Measurements from ENCODE around the gene CARD11.
"Not testable (repeated sequence)": the region's sequence is repeated elsewhere in the genome, so short reads cannot be mapped to it uniquely, and the experiment has no call there.

The CARD11 gene

DNA sequence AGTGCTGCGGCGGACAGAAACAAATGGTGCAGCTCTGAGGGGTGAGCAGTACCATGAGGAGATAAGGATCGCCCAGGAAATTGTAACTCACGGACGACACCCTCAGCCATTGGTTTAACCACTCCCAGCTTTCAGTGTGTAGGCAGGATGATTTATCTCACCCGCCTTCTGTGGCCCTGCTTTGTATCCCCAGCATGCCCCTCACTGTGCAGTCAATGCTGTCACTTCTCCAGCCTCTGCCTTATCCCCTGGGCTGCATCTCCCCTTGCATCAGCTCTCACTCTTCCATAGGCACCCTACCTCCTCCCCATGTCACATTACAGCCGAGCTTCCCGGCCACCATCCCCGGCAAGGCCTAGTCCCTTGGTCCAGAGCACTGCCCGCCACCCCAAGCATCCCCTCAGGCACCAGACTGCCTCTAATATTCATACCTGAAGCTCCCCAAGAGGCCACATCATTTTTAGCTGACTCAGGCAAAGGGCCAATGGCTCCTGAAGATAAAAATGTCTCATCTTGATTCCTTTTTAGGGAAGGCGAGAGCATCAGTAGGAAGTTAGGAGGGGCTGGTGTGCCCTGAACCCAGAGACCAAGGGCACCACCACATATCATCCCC lies 77.1 kb downstream of the CARD11 start:
- no peak for DNase-seq (ENCODE audit: low read depth in 1 of 2, low spot score in 1 of 2)

DNA sequence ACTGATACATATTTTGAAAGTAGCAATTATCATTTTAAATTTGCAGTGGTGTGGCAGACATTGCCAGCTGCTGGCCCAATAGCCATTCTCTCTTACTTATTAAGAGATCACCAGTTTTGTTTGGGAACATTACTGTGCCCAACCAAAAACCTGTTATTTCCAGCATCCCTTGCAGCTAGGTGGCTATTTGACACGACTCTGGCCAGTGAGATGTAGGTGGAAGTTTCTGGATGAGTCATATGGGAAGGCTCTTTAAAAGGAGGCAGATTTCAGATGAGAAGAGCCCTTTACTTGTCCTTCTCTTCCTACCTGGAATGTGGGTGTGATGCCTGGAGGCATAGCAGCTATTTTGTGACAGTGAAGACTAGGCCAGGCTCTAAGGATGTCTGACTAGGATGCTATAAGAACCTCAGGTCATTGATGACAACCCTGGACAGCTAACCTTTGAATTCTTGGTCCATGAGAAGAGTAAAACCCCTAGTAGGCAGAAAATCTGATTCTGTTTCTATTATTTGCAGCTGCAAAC lies 77.9 kb downstream of the CARD11 start:
- DNase-seq (ENCODE audit: low read depth in 1 of 2, low spot score in 1 of 2) = no peak

DNA sequence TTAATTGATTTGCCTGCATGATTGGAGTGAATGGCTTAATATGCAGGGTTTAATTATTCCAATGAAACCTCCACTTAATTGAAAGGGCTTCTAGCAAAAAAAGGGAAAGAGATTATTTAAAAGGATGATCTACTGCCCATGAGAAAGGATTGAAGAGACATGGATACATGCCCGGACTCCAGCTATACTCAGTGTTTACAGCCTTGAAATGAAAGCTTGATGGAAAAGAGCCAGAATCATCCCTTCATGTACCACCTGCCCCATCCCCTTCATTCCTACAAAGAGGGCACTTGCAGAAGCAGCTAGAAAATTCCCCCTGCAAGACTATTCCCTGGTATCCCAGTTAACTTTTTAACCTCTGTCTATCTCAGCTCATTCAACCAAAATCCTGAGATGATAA lies 78.4 kb downstream of the CARD11 start:
- no peak for DNase-seq (ENCODE audit: low read depth in 1 of 2, low spot score in 1 of 2)

DNA sequence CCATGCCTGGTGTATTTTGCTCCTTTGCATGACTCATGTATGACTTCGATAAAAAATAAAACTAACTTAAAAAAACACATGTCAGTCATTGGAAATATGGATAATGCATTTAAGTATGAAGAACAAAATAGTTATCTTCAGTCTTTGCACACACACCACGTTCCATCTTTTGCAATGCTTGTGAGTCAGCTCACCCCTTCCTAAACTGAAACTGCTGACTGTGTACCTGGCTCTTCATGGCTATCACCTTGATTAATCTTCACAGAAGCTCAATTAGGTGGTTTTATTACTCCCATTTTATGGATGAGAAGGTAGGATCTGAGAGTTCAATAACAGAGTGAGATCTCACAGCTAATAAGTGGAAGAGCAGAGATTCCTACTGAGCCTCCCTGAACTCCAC lies 79.5 kb downstream of the CARD11 start:
- DNase-seq (ENCODE audit: low read depth in 1 of 2, low spot score in 1 of 2) = no peak

- no peak for DNase-seq (ENCODE audit: low read depth in 1 of 2, low spot score in 1 of 2)
These were observed 80.8 kb downstream of the CARD11 start for GRCh38 chr7:2962865-2963264.

- DNase-seq (ENCODE audit: low read depth in 1 of 2, low spot score in 1 of 2) = no peak
These were observed 83.7 kb downstream of the CARD11 start for GRCh38 chr7:2959828-2960599.

GRCh38 chr7:2959103-2959680 lies 84.5 kb downstream of the CARD11 start:
- DNase-seq (ENCODE audit: low read depth in 1 of 2, low spot score in 1 of 2) = no peak

- no peak for DNase-seq (ENCODE audit: low read depth in 1 of 2, low spot score in 1 of 2)
These were observed 85.1 kb downstream of the CARD11 start for GRCh38 chr7:2958416-2959102.

- not testable (repeated sequence) for DNase-seq (ENCODE audit: low read depth in 1 of 2, low spot score in 1 of 2)
These were observed 86.3 kb downstream of the CARD11 start for GRCh38 chr7:2957369-2957727.

GRCh38 chr7:2956526-2957368 lies 86.9 kb downstream of the CARD11 start:
- no peak for DNase-seq (ENCODE audit: low read depth in 1 of 2, low spot score in 1 of 2)

- DNase-seq (ENCODE audit: low read depth in 1 of 2, low spot score in 1 of 2) = no peak
These were observed 87.6 kb downstream of the CARD11 start for GRCh38 chr7:2956076-2956475.

DNA sequence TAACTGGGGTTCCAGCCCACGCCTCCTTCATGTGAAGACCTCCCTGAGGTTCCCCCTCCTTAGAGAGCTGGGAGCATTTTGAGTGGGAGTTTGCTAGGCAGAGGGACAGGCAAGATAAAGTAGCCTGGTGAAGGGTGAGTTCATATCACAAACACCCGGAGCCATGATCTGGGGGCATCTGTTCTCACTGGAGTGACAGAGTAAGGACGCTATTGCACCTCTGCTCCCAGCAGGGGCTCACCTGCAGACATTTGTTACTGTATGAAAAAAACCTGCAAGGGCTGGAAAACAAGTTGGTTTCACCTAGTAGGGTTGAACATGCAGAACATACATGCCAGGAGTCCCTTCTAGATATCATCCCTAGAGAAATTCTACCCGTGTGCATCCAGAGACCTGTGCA lies 88.4 kb downstream of the CARD11 start:
- no peak for DNase-seq (ENCODE audit: low read depth in 1 of 2, low spot score in 1 of 2)

DNA sequence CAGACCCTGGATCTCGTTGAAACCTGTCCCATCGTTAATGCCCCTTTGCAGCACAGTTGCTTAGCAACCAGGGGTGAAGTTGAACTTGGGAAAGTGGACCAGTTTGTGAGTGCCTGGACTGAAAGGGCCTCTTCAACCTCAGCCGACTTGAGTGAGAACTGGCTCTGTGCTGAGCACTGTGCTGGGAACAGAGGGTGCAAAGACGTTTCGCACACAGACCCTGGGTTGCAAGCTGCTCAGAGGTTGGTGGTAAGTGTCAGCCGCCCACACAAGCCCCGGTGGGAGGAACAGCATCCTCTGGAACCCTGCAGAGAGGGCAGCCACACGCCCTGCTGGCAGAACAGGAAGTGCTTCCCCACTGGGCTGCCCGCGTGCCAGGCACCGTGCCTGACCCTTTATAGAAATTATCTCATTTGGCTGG lies 89.2 kb downstream of the CARD11 start:
- DNase-seq (ENCODE audit: low read depth in 1 of 2, low spot score in 1 of 2) = no peak

GRCh38 chr7:2953588-2954407 lies 89.9 kb downstream of the CARD11 start:
- no peak for DNase-seq (ENCODE audit: low read depth in 1 of 2, low spot score in 1 of 2)

DNA sequence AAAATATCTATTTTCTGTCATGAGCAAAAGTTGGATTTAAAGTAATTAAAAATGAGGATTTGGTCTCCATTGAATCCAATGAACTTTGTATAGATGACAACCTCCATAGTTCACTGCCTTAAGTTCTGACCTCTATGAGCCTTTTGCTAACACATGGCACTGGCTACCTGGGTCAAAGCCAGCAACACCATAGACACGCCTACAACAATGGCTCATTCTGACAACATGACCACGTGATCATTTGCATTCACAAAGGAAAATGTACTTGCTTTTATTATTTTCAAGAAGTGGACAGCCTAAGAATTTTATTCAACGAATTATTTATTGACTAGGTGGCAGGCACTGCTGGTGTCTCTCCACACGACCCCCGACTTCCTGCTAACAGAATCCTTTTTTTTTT lies 90.6 kb downstream of the CARD11 start:
- no peak for DNase-seq (ENCODE audit: low read depth in 1 of 2, low spot score in 1 of 2)

- no peak for DNase-seq (ENCODE audit: low read depth in 1 of 2, low spot score in 1 of 2)
These were observed 91.4 kb downstream of the CARD11 start for GRCh38 chr7:2952316-2952715.

DNA sequence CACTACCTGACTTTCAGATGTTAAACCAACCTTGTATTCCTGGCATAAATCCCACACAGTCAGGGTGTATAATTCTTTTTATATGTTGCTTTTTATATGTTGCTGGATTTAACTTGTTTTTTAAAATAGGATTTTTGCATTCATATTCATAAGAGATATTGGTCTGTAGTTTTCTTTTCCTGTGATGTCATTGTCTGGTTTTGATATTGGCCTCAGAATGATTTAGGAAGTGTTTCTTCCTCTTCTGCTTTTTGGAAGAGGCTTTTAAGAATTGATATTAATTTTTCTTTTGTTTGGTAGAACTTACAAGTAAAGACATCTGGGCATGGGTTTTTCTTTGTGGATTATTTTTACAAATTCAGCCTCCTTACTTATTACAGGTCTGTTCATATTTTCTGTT lies 93.1 kb downstream of the CARD11 start:
- no peak for DNase-seq (ENCODE audit: low read depth in 1 of 2, low spot score in 1 of 2)

DNA sequence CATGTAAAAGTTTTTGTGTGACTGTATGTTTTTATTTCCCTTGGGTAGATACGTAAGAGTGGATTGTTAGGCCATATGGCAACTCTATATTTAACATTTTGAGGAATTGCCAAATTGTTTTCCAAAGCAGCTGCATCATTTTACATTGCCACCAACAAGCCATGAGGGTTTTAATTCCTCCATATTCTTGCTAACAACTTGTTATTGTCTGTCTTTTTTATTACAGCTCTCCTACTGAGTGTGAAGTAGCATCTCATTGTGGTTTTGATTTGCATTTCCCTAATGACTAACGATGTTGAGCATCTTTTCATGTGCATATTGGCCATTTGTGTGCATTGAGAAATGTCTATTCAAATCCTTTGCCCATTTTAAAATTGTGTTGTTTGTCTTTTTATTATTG lies 94.9 kb downstream of the CARD11 start:
- DNase-seq (ENCODE audit: low read depth in 1 of 2, low spot score in 1 of 2) = no peak

- DNase-seq (ENCODE audit: low read depth in 1 of 2, low spot score in 1 of 2) = no peak
These were observed 96.4 kb downstream of the CARD11 start for GRCh38 chr7:2947058-2947780.

Data from stimulated activated CD4-positive, alpha-beta T cell treated with anti-CD3 and anti-CD28 coated beads, Interleukin-15, amount 100 ng/mL, for 1 hour (primary cell).